ENCODE measurements around the gene DCDC1. TPM values are rescaled to one million over a fixed set of nuclear protein-coding genes. Genes with fewer than 3 reads are reported as not detected.
A peak's percentile ranks its signal among the peaks of the same experiment; 100 is the strongest.

The DCDC1 gene
- total and polyA plus RNA-seq, 4 donors, result 3.1 to 9.8 (median 5.8) TPM

DNA sequence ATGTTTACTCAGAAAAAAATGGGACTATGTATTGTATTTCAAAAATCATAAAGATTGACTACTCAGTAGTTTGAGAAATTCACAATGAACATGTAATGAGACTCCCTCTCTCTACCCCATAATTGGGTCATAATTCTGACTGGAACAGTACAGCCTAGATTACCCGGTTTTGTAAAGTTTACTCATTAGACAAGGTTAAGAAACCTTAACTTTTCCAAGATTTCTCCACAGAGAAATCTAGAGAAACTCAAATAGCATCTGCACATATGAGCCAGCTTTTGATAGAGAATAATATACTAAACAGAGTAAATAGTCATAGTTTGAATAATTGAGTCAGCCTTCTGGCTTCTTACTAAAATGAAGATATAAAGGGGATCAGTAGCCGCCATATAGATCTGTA lies 452.3 kb downstream of the DCDC1 start:
- Histone ChIP-seq H3K4me3 (ENCODE audit: low read depth, low read length) (no peak overlapping the region), H3K9me3 (ENCODE audit: control insufficient read depth, insufficient read depth, low read length) (no peaks in the 10 kb centered on the region), H3K36me3 (ENCODE audit: control insufficient read depth, insufficient read depth, low read length) (no peaks in the 10 kb centered on the region), H3K27me3 (ENCODE audit: control insufficient read depth, insufficient read depth, low read length) (no peaks in the 10 kb centered on the region), H3K27ac (ENCODE audit: low read depth, low read length) (no peak overlapping the region), H3K4me1 (ENCODE audit: control insufficient read depth, insufficient read depth, low read length) (peaks cover 2% of the 10 kb centered on the region)
- no CpG with 5 or more reads among the region's 2 CpGs for WGBS (ENCODE audit: insufficient coverage)
- DNase-seq (ENCODE audit: low read depth in 4 of 6, low spot score in 6 of 6), result no peak

DNA sequence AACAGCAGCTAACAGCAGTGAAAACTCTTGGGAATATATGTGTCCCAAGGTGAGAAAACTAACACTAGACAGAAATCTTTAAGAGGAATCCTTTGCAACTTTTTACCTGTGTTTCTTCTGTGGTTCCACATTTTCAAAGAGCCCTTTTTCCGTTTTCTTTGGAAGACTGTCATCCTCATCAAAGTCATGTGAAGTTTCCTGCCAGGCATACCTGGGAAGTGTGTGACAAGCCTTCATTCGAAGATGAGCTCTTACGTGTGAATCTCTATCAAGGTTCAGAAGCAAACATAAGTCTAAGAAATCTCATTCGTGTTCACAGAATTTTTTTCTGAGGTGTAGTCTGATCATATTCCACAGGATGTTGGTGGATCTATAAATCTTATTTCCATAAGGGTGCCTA lies 452.8 kb downstream of the DCDC1 start:
- no peak overlapping the region for H3K4me3 ChIP-seq (ENCODE audit: low read depth, low read length)
- H3K9me3 ChIP-seq (ENCODE audit: control insufficient read depth, insufficient read depth, low read length), result no peaks in the 10 kb centered on the region
- DNase-seq (ENCODE audit: low read depth in 4 of 6, low spot score in 6 of 6), result no peak
- no peak overlapping the region for H3K27ac ChIP-seq (ENCODE audit: low read depth, low read length)
- peaks cover 2% of the 10 kb centered on the region for H3K4me1 ChIP-seq (ENCODE audit: control insufficient read depth, insufficient read depth, low read length)
- no peaks in the 10 kb centered on the region for H3K27me3 ChIP-seq (ENCODE audit: control insufficient read depth, insufficient read depth, low read length)
- WGBS (ENCODE audit: insufficient coverage), result 90% methylated on average over 1 of the region's 4 CpGs
- no peaks in the 10 kb centered on the region for H3K36me3 ChIP-seq (ENCODE audit: control insufficient read depth, insufficient read depth, low read length)

DNA sequence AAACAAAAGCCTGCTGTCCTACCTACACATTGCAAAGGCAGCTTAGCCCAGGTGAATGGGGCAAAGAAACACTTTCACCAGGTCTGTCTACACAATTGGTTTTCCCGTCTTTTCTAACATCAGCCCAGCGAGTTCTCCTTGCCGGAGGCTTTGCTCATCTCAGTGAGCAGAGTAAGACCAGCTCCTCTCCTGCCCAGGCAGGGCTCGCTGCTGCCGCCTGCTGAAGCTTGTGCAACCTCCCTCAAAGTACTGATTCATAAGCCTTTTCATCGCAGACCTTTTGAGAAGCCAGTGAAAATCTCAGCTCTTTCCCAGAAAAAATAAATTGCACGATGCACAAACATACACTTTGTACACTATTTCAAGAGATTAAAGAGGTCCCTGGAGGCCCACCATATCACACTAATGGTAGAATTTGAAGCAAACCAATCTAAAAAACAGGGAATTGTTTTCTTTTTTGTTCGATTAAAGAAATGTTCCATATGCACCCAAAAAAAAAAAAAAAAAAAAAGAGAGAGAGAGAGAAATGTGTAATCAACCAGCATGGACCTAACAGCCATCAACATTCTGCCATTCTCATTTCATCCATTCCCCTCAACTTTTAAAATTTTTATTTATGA lies 455.3 kb downstream of the DCDC1 start:
- Histone ChIP-seq H3K4me1 (ENCODE audit: control insufficient read depth, insufficient read depth, low read length) (peaks cover 2% of the 10 kb centered on the region), H3K27ac (ENCODE audit: low read depth, low read length) (no peak overlapping the region), H3K27me3 (ENCODE audit: control insufficient read depth, insufficient read depth, low read length) (no peaks in the 10 kb centered on the region), H3K4me3 (ENCODE audit: low read depth, low read length) (no peak overlapping the region), H3K36me3 (ENCODE audit: control insufficient read depth, insufficient read depth, low read length) (no peaks in the 10 kb centered on the region), H3K9me3 (ENCODE audit: control insufficient read depth, insufficient read depth, low read length) (no peaks in the 10 kb centered on the region)
- peak in 4 of 6 donors; percentile 43 to 93 (median 66) for DNase-seq (ENCODE audit: low read depth in 4 of 6, low spot score in 6 of 6)
- 7% methylated on average over 7 of the region's 8 CpGs for WGBS (ENCODE audit: insufficient coverage)

DNA sequence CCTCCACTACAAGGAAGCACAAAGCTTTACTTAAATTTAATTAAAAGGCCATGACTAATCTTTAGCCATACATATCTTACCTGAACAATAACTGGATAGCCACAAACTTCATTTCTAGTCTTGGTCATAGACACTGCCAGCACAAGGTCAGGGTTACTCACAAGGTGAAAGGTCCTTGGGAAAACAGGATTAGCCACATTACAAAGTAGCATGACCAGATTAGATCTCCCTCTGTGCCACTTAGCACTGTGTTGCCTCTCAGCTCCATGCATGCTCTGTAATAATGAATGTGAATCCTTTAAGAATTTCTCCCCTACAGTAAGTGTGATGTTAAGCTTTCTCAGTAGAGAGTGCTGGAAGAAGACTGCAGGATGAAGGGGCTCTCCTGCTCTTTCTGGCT lies 458.3 kb downstream of the DCDC1 start:
- Histone ChIP-seq H3K4me3 (ENCODE audit: low read depth, low read length) (no peak overlapping the region), H3K36me3 (ENCODE audit: control insufficient read depth, insufficient read depth, low read length) (no peaks in the 10 kb centered on the region), H3K27me3 (ENCODE audit: control insufficient read depth, insufficient read depth, low read length) (no peaks in the 10 kb centered on the region), H3K9me3 (ENCODE audit: control insufficient read depth, insufficient read depth, low read length) (no peaks in the 10 kb centered on the region), H3K27ac (ENCODE audit: low read depth, low read length) (no peak overlapping the region), H3K4me1 (ENCODE audit: control insufficient read depth, insufficient read depth, low read length) (peaks cover 2% of the 10 kb centered on the region)
- DNase-seq (ENCODE audit: low read depth in 4 of 6, low spot score in 6 of 6), result no peak

DNA sequence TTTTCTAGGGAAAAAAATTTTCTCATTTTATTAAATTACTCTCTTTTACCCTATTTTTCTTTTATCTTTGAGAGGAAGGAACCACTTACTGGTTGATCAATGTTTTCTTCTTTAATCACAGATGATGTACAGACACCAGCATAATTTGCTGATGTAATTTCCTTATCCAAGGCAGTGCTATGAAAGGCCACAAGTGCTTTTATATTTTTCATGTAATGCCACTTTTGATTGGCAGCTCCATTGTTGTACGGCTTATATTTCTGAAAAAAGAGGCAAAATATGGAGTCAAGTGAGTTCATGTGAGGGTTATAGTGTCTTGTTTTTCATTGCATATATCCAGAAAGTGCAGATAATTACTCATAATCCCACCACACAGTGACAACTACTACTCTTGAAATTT lies 460.7 kb downstream of the DCDC1 start:
- Histone ChIP-seq H3K27me3 (ENCODE audit: control insufficient read depth, insufficient read depth, low read length) (no peaks in the 10 kb centered on the region), H3K27ac (ENCODE audit: low read depth, low read length) (no peak overlapping the region), H3K4me3 (ENCODE audit: low read depth, low read length) (no peak overlapping the region), H3K9me3 (ENCODE audit: control insufficient read depth, insufficient read depth, low read length) (no peaks in the 10 kb centered on the region), H3K4me1 (ENCODE audit: control insufficient read depth, insufficient read depth, low read length) (no peaks in the 10 kb centered on the region), H3K36me3 (ENCODE audit: control insufficient read depth, insufficient read depth, low read length) (no peaks in the 10 kb centered on the region)
- no CpG with 5 or more reads among the region's 1 CpG for WGBS (ENCODE audit: insufficient coverage)
- no peak for DNase-seq (ENCODE audit: low read depth in 4 of 6, low spot score in 6 of 6)

DNA sequence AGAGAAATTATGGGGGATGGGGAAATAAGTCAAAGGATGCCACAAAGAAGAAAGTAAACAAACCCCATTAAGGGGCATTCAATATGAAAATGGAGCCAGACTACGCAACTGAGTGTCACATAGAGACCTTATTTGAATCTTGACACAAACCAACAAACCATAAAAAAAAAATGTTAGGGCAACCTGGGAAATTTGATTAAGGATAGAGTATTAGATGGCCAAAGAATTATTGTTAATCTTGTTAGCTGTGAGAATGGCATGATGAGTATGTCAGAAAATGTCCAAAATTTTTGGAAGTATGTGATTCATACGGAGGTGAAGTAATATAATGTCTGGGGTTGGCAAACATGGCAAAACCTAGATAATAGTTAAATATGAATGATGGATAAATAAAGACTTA lies 461.3 kb downstream of the DCDC1 start:
- Histone ChIP-seq H3K9me3 (ENCODE audit: control insufficient read depth, insufficient read depth, low read length) (no peaks in the 10 kb centered on the region), H3K27ac (ENCODE audit: low read depth, low read length) (no peak overlapping the region), H3K36me3 (ENCODE audit: control insufficient read depth, insufficient read depth, low read length) (no peaks in the 10 kb centered on the region), H3K27me3 (ENCODE audit: control insufficient read depth, insufficient read depth, low read length) (no peaks in the 10 kb centered on the region), H3K4me1 (ENCODE audit: control insufficient read depth, insufficient read depth, low read length) (no peaks in the 10 kb centered on the region), H3K4me3 (ENCODE audit: low read depth, low read length) (no peak overlapping the region)
- no CpG with 5 or more reads among the region's 2 CpGs for WGBS (ENCODE audit: insufficient coverage)
- no peak for DNase-seq (ENCODE audit: low read depth in 4 of 6, low spot score in 6 of 6)

DNA sequence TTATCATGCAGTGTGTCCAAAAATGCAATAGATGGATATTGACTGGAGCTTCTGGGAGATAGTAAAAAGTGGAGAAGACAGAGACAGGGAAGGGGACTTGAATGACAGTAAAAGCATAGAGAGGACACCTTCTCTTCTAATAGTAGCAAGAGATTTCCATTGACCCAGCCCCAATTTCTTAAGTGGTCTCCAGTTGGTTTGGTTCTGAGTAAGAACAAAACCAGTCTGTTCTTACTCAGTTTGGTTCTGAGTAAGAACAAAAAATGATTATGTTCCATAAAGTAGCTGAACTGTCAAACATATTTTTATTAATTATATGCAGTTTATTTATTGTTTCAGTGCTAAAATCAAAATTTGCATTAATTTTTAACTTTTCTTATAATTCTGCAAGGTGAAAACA lies 466.6 kb downstream of the DCDC1 start:
- no peaks in the 10 kb centered on the region for H3K9me3 ChIP-seq (ENCODE audit: control insufficient read depth, insufficient read depth, low read length)
- no peak for DNase-seq (ENCODE audit: low read depth in 4 of 6, low spot score in 6 of 6)
- no peaks in the 10 kb centered on the region for H3K36me3 ChIP-seq (ENCODE audit: control insufficient read depth, insufficient read depth, low read length)
- H3K4me3 ChIP-seq (ENCODE audit: low read depth, low read length), result no peak overlapping the region
- no peaks in the 10 kb centered on the region for H3K27me3 ChIP-seq (ENCODE audit: control insufficient read depth, insufficient read depth, low read length)
- H3K4me1 ChIP-seq (ENCODE audit: control insufficient read depth, insufficient read depth, low read length), result no peaks in the 10 kb centered on the region
- H3K27ac ChIP-seq (ENCODE audit: low read depth, low read length), result no peak overlapping the region

DNA sequence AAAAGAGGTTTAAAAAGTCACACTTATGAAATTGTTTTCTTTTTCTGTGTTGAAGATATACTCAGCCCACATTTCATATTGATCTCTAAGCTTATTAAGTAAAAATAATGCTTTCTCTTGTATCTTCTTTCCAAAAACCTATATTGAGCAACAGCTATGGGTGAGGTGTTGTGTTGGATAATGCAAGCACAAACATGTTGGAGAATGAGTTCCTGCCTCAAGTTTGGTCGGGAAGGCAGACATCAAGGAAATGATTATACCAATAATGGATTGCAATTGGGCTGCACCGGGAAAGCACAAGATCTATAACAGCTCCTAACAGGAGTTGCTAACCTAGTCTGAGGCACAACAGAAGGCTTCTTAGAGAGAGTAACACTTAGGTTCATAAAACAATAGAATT lies 474.5 kb downstream of the DCDC1 start:
- Histone ChIP-seq H3K9me3 (ENCODE audit: control insufficient read depth, insufficient read depth, low read length) (no peaks in the 10 kb centered on the region), H3K27ac (ENCODE audit: low read depth, low read length) (no peak overlapping the region), H3K36me3 (ENCODE audit: control insufficient read depth, insufficient read depth, low read length) (no peaks in the 10 kb centered on the region), H3K4me3 (ENCODE audit: low read depth, low read length) (no peak overlapping the region), H3K4me1 (ENCODE audit: control insufficient read depth, insufficient read depth, low read length) (no peaks in the 10 kb centered on the region), H3K27me3 (ENCODE audit: control insufficient read depth, insufficient read depth, low read length) (no peaks in the 10 kb centered on the region)
- DNase-seq (ENCODE audit: low read depth in 4 of 6, low spot score in 6 of 6), result no peak
- 60% methylated on average over 1 of the region's 2 CpGs for WGBS (ENCODE audit: insufficient coverage)

DNA sequence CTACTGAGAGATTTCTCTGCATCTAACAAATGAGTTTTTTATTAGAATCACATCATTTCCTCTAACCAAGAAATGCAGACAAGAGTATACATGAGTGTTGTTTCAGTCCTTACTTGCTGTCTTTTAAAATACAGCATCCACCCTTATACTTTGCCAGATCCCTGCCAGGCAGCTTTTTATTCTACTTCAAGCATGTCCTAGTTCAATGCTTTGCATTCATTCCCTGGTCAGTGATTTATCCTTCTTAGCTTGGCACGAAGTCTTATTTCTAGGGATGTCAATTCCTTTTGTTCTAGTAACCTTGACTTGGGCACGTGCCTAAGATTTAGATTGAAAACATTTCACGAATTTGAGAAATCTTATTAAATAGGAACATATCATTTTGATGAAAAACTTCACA lies 476.2 kb downstream of the DCDC1 start:
- Histone ChIP-seq H3K36me3 (ENCODE audit: control insufficient read depth, insufficient read depth, low read length) (no peaks in the 10 kb centered on the region), H3K27ac (ENCODE audit: low read depth, low read length) (no peak overlapping the region), H3K27me3 (ENCODE audit: control insufficient read depth, insufficient read depth, low read length) (no peaks in the 10 kb centered on the region), H3K9me3 (ENCODE audit: control insufficient read depth, insufficient read depth, low read length) (no peaks in the 10 kb centered on the region), H3K4me1 (ENCODE audit: control insufficient read depth, insufficient read depth, low read length) (no peaks in the 10 kb centered on the region), H3K4me3 (ENCODE audit: low read depth, low read length) (no peak overlapping the region)
- no CpG with 5 or more reads among the region's 3 CpGs for WGBS (ENCODE audit: insufficient coverage)
- peak in 5 of 6 donors; percentile 47 to 87 (median 60) for DNase-seq (ENCODE audit: low read depth in 4 of 6, low spot score in 6 of 6)

DNA sequence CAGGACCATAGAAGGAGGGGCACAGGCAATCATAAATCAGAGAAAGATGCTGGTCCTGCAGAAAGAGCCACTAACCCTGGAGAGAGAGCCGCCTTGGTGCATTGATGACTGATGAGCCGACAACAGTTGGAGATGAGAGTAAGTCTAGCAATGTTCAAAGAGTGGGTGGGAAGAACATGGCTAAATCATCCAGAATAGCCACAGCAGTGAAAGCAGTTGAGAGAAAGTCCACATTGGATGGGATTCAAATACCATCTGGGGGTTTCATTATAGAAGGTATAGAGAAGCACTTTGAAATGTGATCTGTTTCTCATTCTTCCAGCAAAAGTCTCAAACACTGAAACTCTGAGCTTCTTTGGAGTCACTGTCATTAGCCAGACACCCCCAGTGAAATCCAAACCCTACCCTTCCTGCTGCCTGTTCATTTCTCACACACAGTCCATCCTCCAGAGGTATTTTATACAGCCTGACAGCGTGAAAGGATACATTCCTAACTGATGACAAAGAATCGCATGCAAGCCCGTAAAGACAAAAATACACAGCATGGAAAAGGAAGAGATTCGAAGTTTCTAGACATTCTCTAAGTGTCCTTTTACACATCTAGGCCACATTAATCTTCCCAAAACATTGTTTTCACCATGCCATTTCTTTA lies 480.3 kb downstream of the DCDC1 start:
- WGBS (ENCODE audit: insufficient coverage), result 95% methylated on average over 2 of the region's 6 CpGs
- Histone ChIP-seq H3K27me3 (ENCODE audit: control insufficient read depth, insufficient read depth, low read length) (no peaks in the 10 kb centered on the region), H3K36me3 (ENCODE audit: control insufficient read depth, insufficient read depth, low read length) (no peaks in the 10 kb centered on the region), H3K4me1 (ENCODE audit: control insufficient read depth, insufficient read depth, low read length) (no peaks in the 10 kb centered on the region), H3K27ac (ENCODE audit: low read depth, low read length) (no peak overlapping the region), H3K4me3 (ENCODE audit: low read depth, low read length) (no peak overlapping the region), H3K9me3 (ENCODE audit: control insufficient read depth, insufficient read depth, low read length) (no peaks in the 10 kb centered on the region)
- DNase-seq (ENCODE audit: low read depth in 4 of 6, low spot score in 6 of 6), result no peak
